Fibroblast of gingiva (primary cell): ENCODE measurements around the gene RPL35A.
"Not testable (repeated sequence)": the region's sequence is repeated elsewhere in the genome, so short reads cannot be mapped to it uniquely, and the experiment has no call there.

Source experiments
- DNase-seq: peaks from one replicate; pipeline ENCODE4 v3.0.0-alpha.2; 2011; ENCODE audit warnings: low read depth

The RPL35A gene

GRCh38 chr3:197952440-197952839 is 2.5 kb downstream of the RPL35A start:
- DNase-seq, result no peak

- no peak for DNase-seq
Measured at GRCh38 chr3:197953325-197953724, 3.3 kb downstream of the RPL35A start.

- peak; percentile 74 for DNase-seq
Measured at GRCh38 chr3:197953881-197954280, 3.9 kb downstream of the RPL35A start.

GRCh38 chr3:197955892-197956477 is 6.0 kb downstream of the RPL35A start:
- no peak for DNase-seq

- DNase-seq, result no peak
Measured at GRCh38 chr3:197956626-197956988, 6.6 kb downstream of the RPL35A start.

GRCh38 chr3:197957790-197958133 is 7.8 kb downstream of the RPL35A start:
- no peak for DNase-seq

- no peak for DNase-seq
Measured at GRCh38 chr3:197958346-197958745, 8.4 kb downstream of the RPL35A start.

- DNase-seq, result not testable (repeated sequence)
Measured at GRCh38 chr3:197958848-197959247, 8.9 kb downstream of the RPL35A start.

- DNase-seq, result no peak
Measured at GRCh38 chr3:197959500-197959890, 9.5 kb downstream of the RPL35A start.

GRCh38 chr3:197959891-197960693 is 10.1 kb downstream of the RPL35A start, which contains the start of gene LMLN:
LMLN (plus strand) TSS chr3:197960217; CDS start chr3:197960246, 29 bp downstream.
- DNase-seq, result peak; percentile 95

GRCh38 chr3:197960694-197961581 is 10.9 kb downstream of the RPL35A start:
- DNase-seq, result peak; percentile 29

- DNase-seq, result no peak
Measured at GRCh38 chr3:197961582-197961945, 11.6 kb downstream of the RPL35A start.

GRCh38 chr3:197963019-197963637 is 13.1 kb downstream of the RPL35A start:
- no peak for DNase-seq

- DNase-seq, result not testable (repeated sequence)
Measured at GRCh38 chr3:197967337-197967989, 17.5 kb downstream of the RPL35A start.

- DNase-seq, result no peak
Measured at GRCh38 chr3:197970588-197970987, 20.6 kb downstream of the RPL35A start.

GRCh38 chr3:197974016-197974415 is 24.0 kb downstream of the RPL35A start:
- no peak for DNase-seq

GRCh38 chr3:197975311-197975710 is 25.3 kb downstream of the RPL35A start:
- DNase-seq, result no peak

GRCh38 chr3:197983076-197983475 is 33.1 kb downstream of the RPL35A start:
- no peak for DNase-seq

- DNase-seq, result no peak
Measured at GRCh38 chr3:197989651-197990050, 39.7 kb downstream of the RPL35A start.

- DNase-seq, result no peak
Measured at GRCh38 chr3:197994736-197995135, 44.7 kb downstream of the RPL35A start.

- no peak for DNase-seq
Measured at GRCh38 chr3:197996855-197997254, 46.9 kb downstream of the RPL35A start.

- DNase-seq, result no peak
Measured at GRCh38 chr3:197997936-197998335, 47.9 kb downstream of the RPL35A start.
